GM06990 (cell line): ENCODE data around the gene TOGARAM2.

Experiments
- DNase-seq: peaks from one replicate; pipeline ENCODE4 v3.0.0-alpha.2; 2011; ENCODE audit not compliant: insufficient read length; ENCODE audit errors: extremely low read depth
- H3K27me3 ChIP-seq: replicated peaks from 2 replicates; pipeline ENCODE4 v1.6.0; 2011; ENCODE audit warnings: low read length; ENCODE audit not compliant: control insufficient read depth, insufficient read depth
- H3K36me3 ChIP-seq: 2 replicates; pipeline ENCODE4 v1.5.1; 2011; ENCODE audit warnings: low read length; ENCODE audit not compliant: control insufficient read depth, insufficient read depth
- H3K4me3 ChIP-seq: replicated peaks from 2 replicates; pipeline ENCODE4 v1.5.1; 2011; ENCODE audit warnings: low read depth, mild to moderate bottlenecking, control low read depth, low read length
- TF ChIP-seq, protein P1 (sequence below): IDR thresholded peaks from 2 replicates; pipeline ENCODE4 v1.5.1; 2011; ENCODE audit warnings: low read length, control low read depth, mild to moderate bottlenecking, inconsistent platforms; ENCODE audit not compliant: insufficient read depth, poor library complexity, severe bottlenecking

The TOGARAM2 gene

DNA sequence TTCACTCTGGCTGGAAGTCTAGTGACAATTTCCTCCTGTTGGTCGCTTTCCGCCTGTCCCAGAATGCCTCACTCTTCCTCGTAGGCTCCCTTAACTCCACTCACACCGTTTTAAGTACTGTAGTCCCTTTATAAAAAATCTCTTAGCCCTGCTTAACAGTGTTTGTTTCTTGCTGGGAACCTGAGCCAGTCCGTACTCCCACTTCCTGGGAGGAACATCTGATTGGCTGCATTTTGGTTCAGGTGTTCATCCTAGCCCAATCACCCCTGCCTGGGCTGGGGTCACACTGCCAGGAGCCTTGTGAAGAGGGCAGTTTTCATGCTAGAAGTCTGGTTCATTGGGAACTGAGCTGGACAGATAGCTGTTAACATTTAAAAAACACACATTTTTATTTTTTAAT lies 25.6 kb upstream of the TOGARAM2 start:
- Histone ChIP-seq H3K27me3 (no peaks in the 10 kb centered on the region), H3K4me3 (no peak overlapping the region), H3K36me3 (no peaks in the 10 kb centered on the region)
- TF ChIP-seq, protein P1, sequence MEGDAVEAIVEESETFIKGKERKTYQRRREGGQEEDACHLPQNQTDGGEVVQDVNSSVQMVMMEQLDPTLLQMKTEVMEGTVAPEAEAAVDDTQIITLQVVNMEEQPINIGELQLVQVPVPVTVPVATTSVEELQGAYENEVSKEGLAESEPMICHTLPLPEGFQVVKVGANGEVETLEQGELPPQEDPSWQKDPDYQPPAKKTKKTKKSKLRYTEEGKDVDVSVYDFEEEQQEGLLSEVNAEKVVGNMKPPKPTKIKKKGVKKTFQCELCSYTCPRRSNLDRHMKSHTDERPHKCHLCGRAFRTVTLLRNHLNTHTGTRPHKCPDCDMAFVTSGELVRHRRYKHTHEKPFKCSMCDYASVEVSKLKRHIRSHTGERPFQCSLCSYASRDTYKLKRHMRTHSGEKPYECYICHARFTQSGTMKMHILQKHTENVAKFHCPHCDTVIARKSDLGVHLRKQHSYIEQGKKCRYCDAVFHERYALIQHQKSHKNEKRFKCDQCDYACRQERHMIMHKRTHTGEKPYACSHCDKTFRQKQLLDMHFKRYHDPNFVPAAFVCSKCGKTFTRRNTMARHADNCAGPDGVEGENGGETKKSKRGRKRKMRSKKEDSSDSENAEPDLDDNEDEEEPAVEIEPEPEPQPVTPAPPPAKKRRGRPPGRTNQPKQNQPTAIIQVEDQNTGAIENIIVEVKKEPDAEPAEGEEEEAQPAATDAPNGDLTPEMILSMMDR = no peak
- no peak for DNase-seq

DNA sequence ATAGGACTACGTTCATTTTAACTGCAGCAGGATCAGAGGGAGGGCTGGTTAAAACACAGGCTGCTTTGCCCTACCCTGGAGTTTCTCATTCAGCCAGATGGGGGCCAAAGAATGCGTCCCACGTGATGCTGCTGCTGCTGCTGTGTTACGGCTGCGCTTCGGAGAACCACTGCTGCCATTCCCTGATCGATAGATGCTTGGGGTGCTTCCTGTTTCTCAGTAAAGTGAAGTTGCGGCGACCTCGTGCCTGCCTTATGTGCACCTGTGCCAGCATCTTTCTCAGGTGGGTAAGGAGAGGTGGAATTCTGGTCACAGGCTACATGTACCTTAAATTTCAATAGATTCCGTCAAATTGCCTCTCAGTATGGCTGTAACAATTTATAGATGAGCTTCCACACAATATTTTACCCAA lies 24.7 kb upstream of the TOGARAM2 start:
- TF ChIP-seq, protein P1 = peak; percentile 17
- Histone ChIP-seq H3K27me3 (no peaks in the 10 kb centered on the region), H3K4me3 (no peak overlapping the region), H3K36me3 (no peaks in the 10 kb centered on the region)
- DNase-seq = no peak

DNA sequence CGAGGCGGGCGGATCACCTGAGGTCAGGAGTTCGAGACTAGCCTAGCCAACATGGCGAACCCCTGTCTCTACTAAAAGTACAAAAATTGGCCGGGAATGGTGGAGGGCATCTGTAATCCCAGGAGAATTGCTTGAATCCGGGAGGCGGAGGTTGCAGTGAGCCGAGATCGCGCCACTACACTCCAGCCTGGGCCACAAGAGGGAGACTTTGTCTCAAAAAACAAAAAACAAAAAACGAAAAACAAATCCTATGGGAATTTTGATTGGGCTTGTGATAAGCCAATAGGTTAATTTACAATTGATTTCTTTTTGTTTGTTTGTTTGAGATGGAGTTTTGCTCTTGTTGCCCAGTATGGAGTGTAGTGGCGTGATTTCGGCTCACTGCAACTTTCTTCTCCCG lies 24.2 kb upstream of the TOGARAM2 start:
- DNase-seq = no peak
- TF ChIP-seq, protein P1 = no peak
- no peaks in the 10 kb centered on the region for H3K36me3 ChIP-seq
- no peaks in the 10 kb centered on the region for H3K27me3 ChIP-seq
- H3K4me3 ChIP-seq = no peak overlapping the region

DNA sequence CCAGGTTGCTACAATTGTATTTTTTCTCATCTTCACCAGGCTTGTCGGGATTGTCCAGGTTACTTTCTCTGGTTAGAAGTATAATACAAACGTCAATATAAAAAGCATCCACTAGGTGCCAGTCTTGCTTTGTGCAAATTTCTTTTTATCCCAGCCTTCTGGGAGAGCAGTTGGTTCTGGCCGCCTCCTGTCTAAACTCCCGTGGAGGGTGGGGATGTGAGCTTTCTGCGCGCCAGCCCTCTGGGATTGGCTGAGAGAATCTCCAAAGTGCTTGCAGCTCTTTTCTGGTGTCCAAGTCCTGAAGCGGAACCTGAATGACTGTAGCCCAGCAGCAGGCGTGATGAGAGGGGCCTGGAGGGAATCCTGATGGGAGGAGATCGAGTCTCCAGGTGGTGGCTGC lies 22.4 kb upstream of the TOGARAM2 start:
- H3K4me3 ChIP-seq = no peak overlapping the region
- TF ChIP-seq, protein P1 = peak; percentile 44
- H3K27me3 ChIP-seq = no peaks in the 10 kb centered on the region
- DNase-seq = peak; percentile 31
- no peaks in the 10 kb centered on the region for H3K36me3 ChIP-seq

DNA sequence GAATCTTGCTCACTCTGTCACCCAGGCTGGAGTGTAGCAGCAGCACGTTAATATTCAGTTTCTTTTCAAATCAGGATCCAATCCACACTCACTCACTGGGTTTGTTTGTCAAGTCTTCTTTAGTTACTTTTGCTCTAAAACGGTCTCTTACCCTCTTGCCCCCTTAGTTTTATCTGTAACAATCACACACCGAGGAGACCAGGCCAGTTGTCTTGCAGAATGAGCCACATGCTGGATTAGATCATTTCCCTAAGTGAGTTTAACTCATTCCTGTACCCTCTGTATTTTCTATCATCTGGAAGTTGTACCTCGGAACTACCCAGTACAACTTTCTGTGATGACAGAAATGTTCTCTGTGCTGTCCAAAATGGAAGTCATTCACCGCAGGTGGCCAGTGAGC lies 20.7 kb upstream of the TOGARAM2 start:
- Histone ChIP-seq H3K27me3 (no peaks in the 10 kb centered on the region), H3K36me3 (no peaks in the 10 kb centered on the region), H3K4me3 (no peak overlapping the region)
- no peak for DNase-seq
- TF ChIP-seq, protein P1 = no peak

DNA sequence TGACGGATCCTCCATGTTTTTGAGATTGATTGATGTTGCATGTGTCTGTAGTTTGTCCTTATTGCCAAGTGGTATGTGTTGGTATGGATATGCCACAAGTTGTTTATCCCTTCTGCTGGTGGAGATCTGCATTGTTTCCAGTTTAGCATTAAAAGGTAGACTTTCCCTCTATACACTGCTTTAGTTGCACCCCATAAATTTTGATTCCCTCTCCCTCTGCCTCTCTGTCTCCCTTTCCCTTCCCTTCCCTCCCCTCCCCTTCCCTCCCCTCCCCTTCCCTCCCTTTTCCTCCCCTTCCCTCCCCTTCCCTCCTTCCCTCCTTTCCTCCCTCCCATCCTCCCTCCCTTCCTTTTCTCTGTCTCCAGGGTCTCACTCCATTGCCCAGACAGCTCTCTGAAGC lies 18.6 kb upstream of the TOGARAM2 start:
- Histone ChIP-seq H3K36me3 (no peaks in the 10 kb centered on the region), H3K4me3 (no peak overlapping the region), H3K27me3 (no peaks in the 10 kb centered on the region)
- no peak for DNase-seq
- TF ChIP-seq, protein P1 = no peak
